BJ (cell line): ENCODE measurements around the gene HS6ST2. TPM values are rescaled to one million over a fixed set of nuclear protein-coding genes. Genes with fewer than 3 reads are reported as not detected.

Experiments
- CTCF ChIA-PET: fragments of 350-600 bp; formaldehyde crosslinking; extraction: SDS; loops from one replicate; lab custom pipeline; 2021; ENCODE audit warnings: antibody characterized with exemption, inconsistent platforms; lab: Yijun Ruan, JAX
- POLR2A ChIA-PET: fragments of 300-600 bp; sonication (Branson Sonifier 250); formaldehyde crosslinking; extraction: SDS; loops from one replicate; lab custom pipeline; 2021; ENCODE audit warnings: antibody characterized with exemption; lab: Charles Lee
- DNase-seq: peaks from one replicate; pipeline ENCODE4 v3.0.0-alpha.2; 2011; ENCODE audit warnings: low read depth
- H3K27me3 ChIP-seq: 2 replicates; pipeline ENCODE4 v1.6.0; 2011; ENCODE audit warnings: low read length; ENCODE audit not compliant: control insufficient read depth, insufficient read depth
- H3K36me3 ChIP-seq: 2 replicates; pipeline ENCODE4 v1.5.1; 2011; ENCODE audit warnings: low read length; ENCODE audit not compliant: control insufficient read depth, insufficient read depth
- H3K4me3 ChIP-seq: 2 replicates; pipeline ENCODE4 v1.5.1; 2011; ENCODE audit warnings: low read depth, mild to moderate bottlenecking, control low read depth, low read length
- CTCF ChIP-seq: IDR thresholded peaks from 2 replicates; pipeline ENCODE4 v1.5.1; 2011; ENCODE audit warnings: low read depth, mild to moderate bottlenecking, control low read depth, inconsistent platforms, low read length, moderate library complexity; ENCODE audit not compliant: insufficient read depth
- polyA plus RNA-seq: library from polyadenylated mRNA; depleted of rRNA; stranded (reverse); fragments of >200 nt; gene quantifications from 2 replicates; pipeline ENCODE4 v1.2.3, GENCODE V29; 2011

HS6ST2 gene
- polyA plus RNA-seq, 1 experiment, result not detected

- POLR2A ChIA-PET, result no interaction called here
- DNase-seq, result no peak
- Histone ChIP-seq H3K36me3 (no peaks in the 10 kb centered on the region), H3K27me3 (no peaks in the 10 kb centered on the region), H3K4me3 (no peak overlapping the region)
- CTCF ChIA-PET, result no interaction called here
- TF ChIP-seq CTCF, result no peak
Measured at GRCh38 chrX:132704769-132705168, 253.7 kb downstream of the HS6ST2 start.

GRCh38 chrX:132694382-132694781, 264.0 kb downstream of the HS6ST2 start:
- CTCF ChIA-PET, result no interaction called here
- no peak overlapping the region for H3K4me3 ChIP-seq
- H3K27me3 ChIP-seq, result no peaks in the 10 kb centered on the region
- no peak for DNase-seq
- H3K36me3 ChIP-seq, result no peaks in the 10 kb centered on the region
- POLR2A ChIA-PET, result no interaction called here
- TF ChIP-seq CTCF, result no peak

- no peak for DNase-seq
- no peaks in the 10 kb centered on the region for H3K36me3 ChIP-seq
- no peaks in the 10 kb centered on the region for H3K27me3 ChIP-seq
- CTCF ChIA-PET, result no interaction called here
- no peak for TF ChIP-seq CTCF
- POLR2A ChIA-PET, result no interaction called here
- H3K4me3 ChIP-seq, result no peak overlapping the region
Measured at GRCh38 chrX:132692526-132692925, 265.9 kb downstream of the HS6ST2 start.

GRCh38 chrX:132692066-132692465, 266.4 kb downstream of the HS6ST2 start:
- Histone ChIP-seq H3K4me3 (no peak overlapping the region), H3K36me3 (no peaks in the 10 kb centered on the region), H3K27me3 (no peaks in the 10 kb centered on the region)
- CTCF ChIA-PET, result no interaction called here
- no peak for TF ChIP-seq CTCF
- no peak for DNase-seq
- POLR2A ChIA-PET, result no interaction called here

GRCh38 chrX:132689612-132690563, 268.5 kb downstream of the HS6ST2 start:
- ChIA-PET POLR2A (no interaction called here), CTCF (no interaction called here)
- Histone ChIP-seq H3K36me3 (no peaks in the 10 kb centered on the region), H3K27me3 (no peaks in the 10 kb centered on the region), H3K4me3 (no peak overlapping the region)
- no peak for TF ChIP-seq CTCF
- DNase-seq, result no peak
